ENCODE measurements around the gene TBATA.

The TBATA gene

GRCh38 chr10:70761031-70761601, 24.1 kb downstream of the TBATA start:
- DNase-seq: no peak

GRCh38 chr10:70760271-70760787, 24.8 kb downstream of the TBATA start:
- no peak for DNase-seq

- DNase-seq: peak in 1 of 2 experiments; percentile 10
Observed at GRCh38 chr10:70759781-70760180, 25.4 kb downstream of the TBATA start.

GRCh38 chr10:70758757-70759514, 26.2 kb downstream of the TBATA start:
- DNase-seq: peak; percentile 46 to 64

- no peak for DNase-seq
Observed at GRCh38 chr10:70757856-70758255, 27.3 kb downstream of the TBATA start.

- DNase-seq: no peak
Observed at GRCh38 chr10:70756700-70757360, 28.3 kb downstream of the TBATA start.

GRCh38 chr10:70753841-70754621, 31.1 kb downstream of the TBATA start:
- DNase-seq: no peak

GRCh38 chr10:70753026-70753663, 32.0 kb downstream of the TBATA start:
- DNase-seq: no peak

- DNase-seq: no peak
Observed at GRCh38 chr10:70752571-70752970, 32.6 kb downstream of the TBATA start.

GRCh38 chr10:70751991-70752390, 33.2 kb downstream of the TBATA start:
- no peak for DNase-seq

- DNase-seq: no peak
Observed at GRCh38 chr10:70751356-70751755, 33.8 kb downstream of the TBATA start.

GRCh38 chr10:70750156-70750703, 34.9 kb downstream of the TBATA start:
- DNase-seq: no peak

GRCh38 chr10:70749756-70750155, 35.4 kb downstream of the TBATA start:
- no peak for DNase-seq

- no peak for DNase-seq
Observed at GRCh38 chr10:70748801-70749573, 36.2 kb downstream of the TBATA start.

GRCh38 chr10:70748305-70748704, 36.9 kb downstream of the TBATA start:
- no peak for DNase-seq

- no peak for DNase-seq
Observed at GRCh38 chr10:70747192-70747965, 37.8 kb downstream of the TBATA start.

- DNase-seq: no peak
Observed at GRCh38 chr10:70745555-70745954, 39.6 kb downstream of the TBATA start.

- no peak for DNase-seq
Observed at GRCh38 chr10:70744617-70745143, 40.5 kb downstream of the TBATA start.

- no peak for DNase-seq
Observed at GRCh38 chr10:70743879-70744278, 41.3 kb downstream of the TBATA start.

- DNase-seq: no peak
Observed at GRCh38 chr10:70743430-70743788, 41.8 kb downstream of the TBATA start.
